ENCODE results near the gene CFAP54. TPM values are rescaled to one million over a fixed set of nuclear protein-coding genes. Genes with fewer than 3 reads are reported as not detected.

The CFAP54 gene
- total RNA-seq, 4 donors from 2014 or later, result 1.3 to 14.2 (median 6.2) TPM

- no peaks in the 10 kb centered on the region for H3K4me1 ChIP-seq
- H3K27ac ChIP-seq, result no peak overlapping the region
- intact Hi-C loops (cut with DNase I; ENCODE audit: low total_unique reads), result no loop called here
- TF ChIP-seq POLR2A (IDR thresholded peaks at IDR 0.05), result no peak
- no peak for TF ChIP-seq CTCF (IDR thresholded peaks at IDR 0.05)
- H3K9me3 ChIP-seq, result no peaks in the 10 kb centered on the region
- no peaks in the 10 kb centered on the region for H3K36me3 ChIP-seq
- H3K27me3 ChIP-seq, result no peaks in the 10 kb centered on the region
- no peak for DNase-seq
- H3K4me3 ChIP-seq, result no peak overlapping the region
Observed at GRCh38 chr12:96866801-96867590, 377.6 kb downstream of the CFAP54 start.

- no peak for DNase-seq
- no peaks in the 10 kb centered on the region for H3K9me3 ChIP-seq
- no peak overlapping the region for H3K4me3 ChIP-seq
- H3K36me3 ChIP-seq, result no peaks in the 10 kb centered on the region
- intact Hi-C loops (cut with DNase I; ENCODE audit: low total_unique reads), result no loop called here
- no peaks in the 10 kb centered on the region for H3K4me1 ChIP-seq
- no peak for TF ChIP-seq POLR2A (IDR thresholded peaks at IDR 0.05)
- no peak overlapping the region for H3K27ac ChIP-seq
- H3K27me3 ChIP-seq, result no peaks in the 10 kb centered on the region
Observed at GRCh38 chr12:96870946-96871345, 381.6 kb downstream of the CFAP54 start.

GRCh38 chr12:96872961-96873360, 383.6 kb downstream of the CFAP54 start:
- no peak overlapping the region for H3K4me3 ChIP-seq
- no peaks in the 10 kb centered on the region for H3K9me3 ChIP-seq
- intact Hi-C loops (cut with DNase I; ENCODE audit: low total_unique reads), result no loop called here
- H3K27ac ChIP-seq, result no peak overlapping the region
- TF ChIP-seq POLR2A (IDR thresholded peaks at IDR 0.05) (no peak), CTCF (IDR thresholded peaks at IDR 0.05) (no peak)
- no peaks in the 10 kb centered on the region for H3K36me3 ChIP-seq
- no peak for DNase-seq
- H3K27me3 ChIP-seq, result no peaks in the 10 kb centered on the region
- no peaks in the 10 kb centered on the region for H3K4me1 ChIP-seq

- TF ChIP-seq POLR2A (IDR thresholded peaks at IDR 0.05), result no peak
- no peak for TF ChIP-seq CTCF (IDR thresholded peaks at IDR 0.05)
- H3K27ac ChIP-seq, result no peak overlapping the region
- no peak for DNase-seq
- no peaks in the 10 kb centered on the region for H3K36me3 ChIP-seq
- no peaks in the 10 kb centered on the region for H3K4me1 ChIP-seq
- intact Hi-C loops (cut with DNase I; ENCODE audit: low total_unique reads), result no loop called here
- H3K4me3 ChIP-seq, result no peak overlapping the region
- H3K27me3 ChIP-seq, result no peaks in the 10 kb centered on the region
- H3K9me3 ChIP-seq, result no peaks in the 10 kb centered on the region
Observed at GRCh38 chr12:96874211-96874610, 384.8 kb downstream of the CFAP54 start.

GRCh38 chr12:96876966-96877365, 387.6 kb downstream of the CFAP54 start:
- Histone ChIP-seq H3K9me3 (no peaks in the 10 kb centered on the region), H3K36me3 (no peaks in the 10 kb centered on the region), H3K27me3 (no peaks in the 10 kb centered on the region), H3K4me1 (no peaks in the 10 kb centered on the region), H3K4me3 (no peak overlapping the region), H3K27ac (no peak overlapping the region)
- intact Hi-C loops (cut with DNase I; ENCODE audit: low total_unique reads), result no loop called here
- no peak for DNase-seq
- TF ChIP-seq CTCF (IDR thresholded peaks at IDR 0.05), result no peak
- no peak for TF ChIP-seq POLR2A (IDR thresholded peaks at IDR 0.05)

All from uterus (tissue), 4 donors.